ENCODE results near the gene RNF34. TPM values are rescaled to one million over a fixed set of nuclear protein-coding genes. Genes with fewer than 3 reads are reported as not detected.

The RNF34 gene
- total and polyA plus RNA-seq, 2 of the 8 experiments (the other 6 are each of a cell fraction or from before 2014, with no cell fraction given): 37.9 to 57.6 TPM

DNA sequence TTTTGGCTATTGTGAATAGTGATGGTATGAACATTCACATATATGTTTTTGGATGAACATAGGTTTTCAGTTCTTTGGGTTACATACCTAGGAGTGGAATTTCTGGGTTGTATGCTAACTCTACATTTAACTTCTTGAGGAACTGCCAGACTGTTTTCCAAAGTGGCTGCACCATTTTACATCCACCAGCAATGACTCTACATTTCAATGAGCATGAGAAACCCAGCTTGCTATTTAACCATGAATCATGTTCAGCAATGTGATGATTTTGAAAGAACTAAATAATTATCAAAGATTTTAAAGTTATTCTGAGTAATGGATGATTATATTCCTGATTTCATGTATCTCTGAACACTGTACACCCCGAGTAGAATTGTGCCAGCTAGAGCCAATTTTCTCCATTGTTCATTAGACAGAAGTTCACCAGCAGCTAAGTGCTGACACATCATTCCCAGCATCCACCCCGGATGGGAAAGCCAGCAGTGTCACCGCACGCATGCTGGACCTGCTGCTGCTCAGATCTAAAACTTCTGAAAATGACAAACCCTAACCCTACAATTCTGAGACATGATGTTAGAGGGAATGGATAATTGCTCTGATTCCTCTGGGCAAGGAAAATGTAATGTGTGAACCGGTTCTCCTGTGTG is 34.4 kb upstream of the RNF34 start:
- FAIRE-seq: no peak
- no peak overlapping the region for H2AFZ ChIP-seq (ENCODE audit: low read length)
- H2AK5ac ChIP-seq (ENCODE audit: low read depth, low read length): no peak overlapping the region
- DNase-seq (ENCODE audit: low read depth in 1 of 2, low spot score in 2 of 2): no peak
- H3K9me3 ChIP-seq (ENCODE audit: insufficient read depth in 2 of 2, low read depth in 1 of 2, low read length in 1 of 2): no peaks in the 10 kb centered on the region
- H3K14ac ChIP-seq (ENCODE audit: insufficient read length): no peak overlapping the region
- no peak overlapping the region for H3K4me2 ChIP-seq (ENCODE audit: insufficient read depth in 1 of 2, low read depth in 2 of 2, low read length in 2 of 2)
- no peak overlapping the region for H3K56ac ChIP-seq (replicated peaks; ENCODE audit: insufficient read length, low read depth, low read length)
- no peaks in the 10 kb centered on the region for H3K27me3 ChIP-seq (replicated peaks in 1 of 4; ENCODE audit: control insufficient read depth in 3 of 4, extremely low read depth in 1 of 4, insufficient read depth in 3 of 4, low read length in 3 of 4)
- no peak overlapping the region for H2BK20ac ChIP-seq (ENCODE audit: low read length)
- no peak overlapping the region for H3K9ac ChIP-seq (replicated peaks in 1 of 4; ENCODE audit: extremely low read depth in 1 of 4, low read depth in 3 of 4, low read length in 3 of 4)
- H3K23me2 ChIP-seq (ENCODE audit: low read depth, low read length): no peaks in the 10 kb centered on the region
- no peak overlapping the region for H4K5ac ChIP-seq (ENCODE audit: insufficient read length, low read depth, low read length)
- no peak overlapping the region for H2BK12ac ChIP-seq (ENCODE audit: low read depth, low read length)
- no peak overlapping the region for H3K18ac ChIP-seq (ENCODE audit: extremely low read depth, low read length)
- WGBS, 2 experiments (ENCODE audit: extremely low coverage in 1 of 2, insufficient coverage in 1 of 2, insufficient read length in 1 of 2, insufficient replicate concordance in 2 of 2, low coverage in 1 of 2, low lambda C conversion rate in 2 of 2, missing lambda C conversion rate in 1 of 2): 87% methylated on average over 5 of the region's 5 CpGs; no CpG with 5 or more reads in 1 of the 2 experiments
- no peak overlapping the region for H3K4ac ChIP-seq (replicated peaks; ENCODE audit: insufficient read length, low read depth, low read length)
- H3K36me3 ChIP-seq (ENCODE audit: control insufficient read depth in 2 of 4, insufficient read depth in 4 of 4, low read length in 3 of 4): no peaks in the 10 kb centered on the region
- H4K8ac ChIP-seq (ENCODE audit: extremely low read depth, insufficient read depth, low read length): no peak overlapping the region
- no peaks in the 10 kb centered on the region for H3K79me1 ChIP-seq (ENCODE audit: low read depth, low read length)
- H3K4me3 ChIP-seq (ENCODE audit: extremely low read depth in 1 of 4, insufficient read depth in 2 of 4, low read depth in 3 of 4, low read length in 4 of 4): no peak overlapping the region
- no peak overlapping the region for H2BK120ac ChIP-seq (replicated peaks; ENCODE audit: low read depth, low read length)
- no peaks in the 10 kb centered on the region for H3K79me2 ChIP-seq (ENCODE audit: control insufficient read depth in 1 of 2, insufficient read depth in 2 of 2, low read length in 2 of 2)
- H2BK5ac ChIP-seq (ENCODE audit: low read depth, low read length): no peak overlapping the region
- CTCF ChIA-PET (ENCODE audit: partially characterized antibody): interaction anchor here (0.9 to 2.1 kb wide), 3 partner anchors 10 to 34 kb away, joined by 3 to 6 read pairs (median 4); no protein-coding TSS in a partner anchor
- H2BK15ac ChIP-seq (ENCODE audit: low read length): no peak overlapping the region
- POLR2A ChIA-PET (ENCODE audit: partially characterized antibody): interaction anchor here (1.3 to 2.3 kb wide), 2 partner anchors 14 to 35 kb away, joined by 3 to 13 read pairs; partner anchors contain the start of gene ANAPC5
- H3K4me1 ChIP-seq (replicated peaks in 1 of 4; ENCODE audit: control insufficient read depth in 3 of 4, insufficient read depth in 4 of 4, low read length in 3 of 4): no peaks in the 10 kb centered on the region
- no peak overlapping the region for H3K23ac ChIP-seq (ENCODE audit: insufficient read length)
- no peak overlapping the region for H3K27ac ChIP-seq (ENCODE audit: low read depth, low read length)
- no peaks in the 10 kb centered on the region for H4K20me1 ChIP-seq (replicated peaks in 1 of 2; ENCODE audit: control insufficient read depth in 1 of 2, insufficient read depth in 2 of 2, low read length in 2 of 2)
- H4K91ac ChIP-seq (replicated peaks; ENCODE audit: insufficient read length, low read length): no peak overlapping the region
- TF ChIP-seq HDAC2 (IDR thresholded peaks at IDR 0.05; ENCODE audit: borderline replicate concordance in 1 of 2, low read depth in 2 of 2, low read length in 2 of 2): no peak
- TF ChIP-seq, protein P1, sequence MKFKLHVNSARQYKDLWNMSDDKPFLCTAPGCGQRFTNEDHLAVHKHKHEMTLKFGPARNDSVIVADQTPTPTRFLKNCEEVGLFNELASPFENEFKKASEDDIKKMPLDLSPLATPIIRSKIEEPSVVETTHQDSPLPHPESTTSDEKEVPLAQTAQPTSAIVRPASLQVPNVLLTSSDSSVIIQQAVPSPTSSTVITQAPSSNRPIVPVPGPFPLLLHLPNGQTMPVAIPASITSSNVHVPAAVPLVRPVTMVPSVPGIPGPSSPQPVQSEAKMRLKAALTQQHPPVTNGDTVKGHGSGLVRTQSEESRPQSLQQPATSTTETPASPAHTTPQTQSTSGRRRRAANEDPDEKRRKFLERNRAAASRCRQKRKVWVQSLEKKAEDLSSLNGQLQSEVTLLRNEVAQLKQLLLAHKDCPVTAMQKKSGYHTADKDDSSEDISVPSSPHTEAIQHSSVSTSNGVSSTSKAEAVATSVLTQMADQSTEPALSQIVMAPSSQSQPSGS (IDR thresholded peaks at IDR 0.05; ENCODE audit: low read length): no peak
- no peak for TF ChIP-seq CHD1 (IDR thresholded peaks at IDR 0.05; ENCODE audit: low read depth, low read length)
- no peak for TF ChIP-seq JUND (IDR thresholded peaks at IDR 0.05; ENCODE audit: low read length)
- TF ChIP-seq, protein P2, sequence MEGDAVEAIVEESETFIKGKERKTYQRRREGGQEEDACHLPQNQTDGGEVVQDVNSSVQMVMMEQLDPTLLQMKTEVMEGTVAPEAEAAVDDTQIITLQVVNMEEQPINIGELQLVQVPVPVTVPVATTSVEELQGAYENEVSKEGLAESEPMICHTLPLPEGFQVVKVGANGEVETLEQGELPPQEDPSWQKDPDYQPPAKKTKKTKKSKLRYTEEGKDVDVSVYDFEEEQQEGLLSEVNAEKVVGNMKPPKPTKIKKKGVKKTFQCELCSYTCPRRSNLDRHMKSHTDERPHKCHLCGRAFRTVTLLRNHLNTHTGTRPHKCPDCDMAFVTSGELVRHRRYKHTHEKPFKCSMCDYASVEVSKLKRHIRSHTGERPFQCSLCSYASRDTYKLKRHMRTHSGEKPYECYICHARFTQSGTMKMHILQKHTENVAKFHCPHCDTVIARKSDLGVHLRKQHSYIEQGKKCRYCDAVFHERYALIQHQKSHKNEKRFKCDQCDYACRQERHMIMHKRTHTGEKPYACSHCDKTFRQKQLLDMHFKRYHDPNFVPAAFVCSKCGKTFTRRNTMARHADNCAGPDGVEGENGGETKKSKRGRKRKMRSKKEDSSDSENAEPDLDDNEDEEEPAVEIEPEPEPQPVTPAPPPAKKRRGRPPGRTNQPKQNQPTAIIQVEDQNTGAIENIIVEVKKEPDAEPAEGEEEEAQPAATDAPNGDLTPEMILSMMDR (IDR thresholded peaks at IDR 0.05; ENCODE audit: control extremely low read depth in 1 of 3, insufficient read depth in 1 of 3, low read depth in 1 of 3, low read length in 3 of 3): no peak
- no peak for TF ChIP-seq TAF1 (IDR thresholded peaks at IDR 0.05; ENCODE audit: low read depth, low read length)
- TF ChIP-seq RXRA (IDR thresholded peaks at IDR 0.05; ENCODE audit: insufficient read depth, low read depth, low read length): no peak
- TF ChIP-seq POLR2A (IDR thresholded peaks at IDR 0.05; ENCODE audit: control extremely low read depth in 1 of 2, low read depth in 2 of 2, low read length in 2 of 2): no peak
